HG03025 (cell line): ENCODE results near the gene MMP28.

Experiments used
- ATAC-seq: cut with Tn5 transposase; IDR thresholded peaks from one replicate; pipeline ENCODE4 v1.9.1; 2021; ENCODE audit warnings: mild to moderate bottlenecking, moderate library complexity; ENCODE audit not compliant: unreplicated experiment, low FRiP score

MMP28 gene

GRCh38 chr17:35745749-35746320 lies 49.6 kb downstream of the MMP28 start:
- no peak for ATAC-seq

DNA sequence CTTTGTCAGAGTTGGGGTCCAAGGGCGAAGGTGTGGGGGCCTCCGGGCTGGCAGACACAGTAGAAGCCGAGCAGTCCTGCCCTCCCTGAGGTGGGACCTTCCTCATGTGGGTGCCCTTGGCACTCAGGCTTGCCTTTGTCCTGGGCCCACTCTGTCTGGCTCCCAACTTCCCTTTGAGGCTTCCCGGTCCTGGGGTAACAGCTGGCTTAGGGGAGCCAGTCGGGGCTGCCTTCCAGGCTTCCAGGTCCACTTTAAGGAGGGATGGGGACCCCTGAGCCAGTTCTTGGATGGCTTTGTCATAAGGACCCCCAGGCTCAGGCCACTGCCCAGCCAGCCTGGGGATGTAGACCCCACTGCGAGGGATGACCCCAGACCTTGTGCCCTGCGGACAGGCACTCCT lies 50.2 kb downstream of the MMP28 start:
- no peak for ATAC-seq

DNA sequence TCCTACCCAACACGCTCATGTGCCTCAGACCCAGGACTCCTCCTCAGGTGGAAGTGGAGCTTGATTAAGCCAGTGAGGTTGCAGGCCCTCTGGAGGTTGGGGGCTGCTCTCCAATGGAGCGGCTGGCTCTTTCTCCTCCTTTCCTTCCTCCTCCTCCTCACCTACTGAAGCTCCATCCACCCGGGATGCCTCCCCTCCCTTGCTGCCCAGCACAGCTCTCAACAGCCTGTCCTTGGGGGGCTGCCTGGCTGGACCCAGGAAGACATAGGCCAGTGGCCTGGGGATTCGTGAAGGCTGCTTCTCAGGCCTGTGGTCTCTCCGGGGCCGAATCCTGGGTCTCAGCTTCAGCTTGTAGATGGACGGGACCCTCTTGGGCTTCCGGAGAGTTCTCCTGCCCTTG lies 50.6 kb downstream of the MMP28 start:
- ATAC-seq: no peak

GRCh38 chr17:35743626-35744328 lies 51.7 kb downstream of the MMP28 start:
- ATAC-seq: no peak

DNA sequence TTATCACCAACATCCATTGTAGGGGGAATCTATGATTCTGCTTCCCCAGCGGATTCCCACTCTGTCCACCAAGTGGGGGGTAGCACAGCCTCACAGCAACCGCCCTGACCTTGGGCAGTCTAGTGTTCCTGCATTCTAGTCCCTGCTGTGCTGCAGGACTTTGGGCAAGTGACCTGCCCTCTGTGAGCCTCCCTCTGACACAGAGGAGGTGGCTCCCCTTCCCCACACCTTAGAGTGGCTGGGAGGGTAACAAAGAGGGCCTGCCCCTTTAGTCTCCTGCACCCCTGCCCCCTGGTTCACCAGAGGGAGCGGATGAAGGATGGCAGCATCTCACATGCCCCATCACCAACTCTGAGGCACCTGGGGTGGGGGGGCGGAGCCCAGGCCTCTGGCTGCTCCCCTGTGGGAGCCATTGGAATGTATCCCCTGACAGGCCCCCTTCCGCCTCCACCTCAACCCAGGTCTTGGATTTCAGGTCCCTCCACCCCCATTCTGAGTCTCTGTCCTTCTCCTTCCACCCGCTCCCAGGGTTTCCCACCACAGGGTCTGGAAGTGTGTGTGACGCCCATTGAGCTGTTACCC lies 52.5 kb downstream of the MMP28 start:
- no peak for ATAC-seq

DNA sequence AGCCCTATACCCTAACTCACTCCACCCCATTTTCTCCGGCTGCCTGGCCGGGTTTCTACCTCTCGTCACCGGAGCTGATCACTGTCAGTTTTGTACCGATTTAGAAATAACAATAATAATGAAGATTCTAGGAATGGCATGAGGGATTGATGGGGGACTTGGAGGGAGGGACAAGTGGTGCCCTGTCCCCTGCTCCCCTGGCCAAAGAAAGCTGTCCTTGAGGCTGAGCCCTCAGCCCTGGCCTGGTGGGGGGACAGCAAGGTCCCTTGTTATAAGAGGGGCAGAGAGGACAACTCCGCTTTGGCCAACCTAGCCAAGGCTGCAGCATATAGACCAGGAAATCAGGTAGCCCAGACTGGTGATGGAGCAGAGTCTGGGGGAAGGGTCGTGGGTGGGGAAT lies 52.9 kb downstream of the MMP28 start:
- no peak for ATAC-seq

DNA sequence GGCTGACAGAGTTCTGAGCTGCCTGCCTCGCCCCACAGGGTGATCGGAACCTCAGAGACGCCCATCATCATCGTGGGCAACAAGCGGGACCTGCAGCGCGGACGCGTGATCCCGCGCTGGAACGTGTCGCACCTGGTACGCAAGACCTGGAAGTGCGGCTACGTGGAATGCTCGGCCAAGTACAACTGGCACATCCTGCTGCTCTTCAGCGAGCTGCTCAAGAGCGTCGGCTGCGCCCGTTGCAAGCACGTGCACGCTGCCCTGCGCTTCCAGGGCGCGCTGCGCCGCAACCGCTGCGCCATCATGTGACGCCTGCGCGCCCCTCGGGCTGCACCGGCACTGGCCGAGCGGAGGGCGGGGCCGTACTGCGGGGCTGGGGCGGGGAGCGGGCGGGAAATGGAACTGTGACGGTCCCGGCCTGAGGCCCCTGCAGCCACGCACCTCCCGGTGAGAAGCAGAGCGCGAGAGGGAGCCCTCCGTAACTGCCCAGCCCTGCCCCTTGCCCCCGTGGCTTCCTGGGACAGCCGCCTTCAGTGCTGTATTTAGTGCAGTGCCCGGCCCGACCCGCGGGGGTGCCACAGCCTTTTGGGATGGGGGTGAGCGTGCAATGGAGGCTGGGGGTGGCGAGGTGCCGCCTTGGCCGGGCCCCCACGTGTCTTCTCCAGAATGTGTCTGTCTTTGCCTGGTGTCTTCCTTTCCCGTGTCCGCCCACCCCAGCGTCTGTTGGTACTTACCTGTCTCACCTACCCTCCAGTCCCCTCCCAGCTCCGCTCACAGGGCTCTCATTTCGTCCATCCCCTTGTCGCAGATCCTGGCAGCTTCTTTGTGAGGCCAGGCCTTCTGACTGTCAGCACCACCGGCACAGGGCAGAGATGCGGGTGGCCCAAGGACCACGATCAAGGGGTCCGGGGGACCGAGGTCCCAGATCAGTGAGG lies 54.2 kb downstream of the MMP28 start:
- no peak for ATAC-seq

- ATAC-seq: no peak
Measured at GRCh38 chr17:35740216-35740615, 55.2 kb downstream of the MMP28 start.

DNA sequence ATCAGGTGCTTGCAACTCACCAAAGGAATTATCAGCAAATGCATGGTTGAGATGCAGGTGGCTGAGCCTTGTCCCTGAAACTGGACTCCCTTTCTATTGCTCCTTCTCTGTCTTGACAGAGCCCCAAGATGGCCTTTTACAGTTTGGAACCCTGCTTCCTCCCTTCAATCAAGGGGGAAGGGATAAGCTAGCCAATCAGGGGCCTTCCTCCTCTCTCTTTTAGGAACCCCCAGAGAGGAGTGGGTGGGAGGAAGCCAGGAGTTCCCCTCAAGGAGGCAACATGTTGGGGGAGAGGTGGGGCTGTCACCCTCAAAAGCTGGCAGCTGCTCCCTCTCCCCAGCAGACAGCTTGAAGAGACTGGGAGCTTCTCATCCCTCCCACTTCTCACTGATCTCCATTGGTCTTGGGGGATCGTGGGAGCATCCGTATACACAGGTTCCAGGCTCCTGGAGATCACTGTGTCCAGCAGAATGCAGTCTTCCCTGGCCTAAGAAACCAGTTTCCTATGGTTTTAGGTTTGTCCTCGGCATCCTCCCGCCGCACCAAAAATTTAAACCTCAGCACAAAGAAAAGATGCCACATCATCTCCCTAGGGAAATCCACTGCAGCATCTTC lies 56.8 kb downstream of the MMP28 start:
- no peak for ATAC-seq

DNA sequence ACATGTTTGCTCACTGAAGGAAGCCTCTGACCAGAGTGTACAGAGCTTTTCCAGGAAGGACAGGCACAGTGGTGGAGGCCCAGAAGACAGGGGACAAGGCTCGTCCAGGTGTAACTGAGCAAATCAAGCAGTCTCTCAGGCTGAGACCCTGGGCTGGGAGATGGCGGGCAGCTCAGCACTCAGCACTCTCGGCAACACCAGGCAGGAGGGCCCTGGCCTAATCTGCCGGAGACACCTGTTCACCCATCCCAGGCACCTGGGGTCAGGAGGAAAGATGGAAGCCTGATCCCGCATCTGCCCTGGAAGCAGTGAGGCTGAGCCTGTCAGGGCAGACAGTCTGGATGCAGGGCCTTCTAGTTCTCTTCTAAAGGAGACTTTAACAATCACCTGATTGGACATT lies 59.2 kb downstream of the MMP28 start:
- no peak for ATAC-seq

- ATAC-seq: no peak
Measured at GRCh38 chr17:35735036-35735805, 60.2 kb downstream of the MMP28 start.

- no peak for ATAC-seq
Measured at GRCh38 chr17:35734396-35734795, 61.0 kb downstream of the MMP28 start.

- no peak for ATAC-seq
Measured at GRCh38 chr17:35733366-35733765, 62.1 kb downstream of the MMP28 start.

GRCh38 chr17:35732806-35733136 lies 62.7 kb downstream of the MMP28 start:
- no peak for ATAC-seq

DNA sequence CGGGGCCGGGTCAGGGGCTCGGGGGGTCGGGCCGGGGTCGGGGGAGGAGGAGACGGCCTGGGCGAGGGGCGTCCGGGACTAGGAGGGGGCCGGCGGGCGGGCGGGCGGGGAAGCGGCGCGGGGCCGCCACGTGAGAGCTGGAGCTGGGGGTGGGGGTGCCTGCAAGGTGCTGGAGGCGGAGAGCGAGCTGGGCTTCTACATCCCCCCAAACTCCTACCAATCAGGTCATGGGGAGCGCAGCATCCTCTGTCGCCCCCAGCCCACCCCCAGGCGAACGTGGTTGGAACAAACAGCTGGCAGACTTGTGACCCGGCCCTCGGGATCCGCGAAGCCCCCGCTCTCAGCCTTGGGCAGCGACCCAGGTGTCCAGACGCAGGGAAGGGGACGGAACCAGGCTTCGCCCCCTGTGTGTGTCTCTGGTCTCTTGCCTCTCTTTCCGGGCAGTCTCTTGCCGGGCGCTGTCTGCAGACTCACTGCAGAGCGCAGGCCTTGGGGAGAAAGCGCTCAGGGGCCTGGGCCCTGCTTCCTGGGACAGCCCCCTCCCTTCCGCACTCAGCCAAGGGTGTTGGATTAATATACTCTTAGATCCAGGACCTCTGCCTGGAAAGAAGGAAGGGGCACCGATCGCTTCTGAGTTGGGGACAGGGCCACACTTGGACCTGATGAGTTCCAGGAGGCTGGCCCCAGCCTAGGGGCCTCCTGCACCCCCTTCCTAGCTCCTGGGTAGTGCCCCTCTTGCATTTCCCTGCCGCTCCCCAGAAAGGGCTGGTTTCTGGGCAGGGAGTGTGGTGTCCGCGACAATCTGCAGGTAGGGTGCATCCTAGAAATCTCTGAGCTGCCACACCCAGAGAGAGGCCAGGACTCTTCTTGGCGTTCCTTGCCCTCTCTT lies 63.3 kb downstream of the MMP28 start:
- ATAC-seq: no peak

GRCh38 chr17:35731239-35731916 lies 64.1 kb downstream of the MMP28 start, which contains the start of gene RASL10B:
TSS of gene RASL10B (plus strand) at chr17:35731639. CDS start at chr17:35735185, 3,546 bp downstream.
- no peak for ATAC-seq

DNA sequence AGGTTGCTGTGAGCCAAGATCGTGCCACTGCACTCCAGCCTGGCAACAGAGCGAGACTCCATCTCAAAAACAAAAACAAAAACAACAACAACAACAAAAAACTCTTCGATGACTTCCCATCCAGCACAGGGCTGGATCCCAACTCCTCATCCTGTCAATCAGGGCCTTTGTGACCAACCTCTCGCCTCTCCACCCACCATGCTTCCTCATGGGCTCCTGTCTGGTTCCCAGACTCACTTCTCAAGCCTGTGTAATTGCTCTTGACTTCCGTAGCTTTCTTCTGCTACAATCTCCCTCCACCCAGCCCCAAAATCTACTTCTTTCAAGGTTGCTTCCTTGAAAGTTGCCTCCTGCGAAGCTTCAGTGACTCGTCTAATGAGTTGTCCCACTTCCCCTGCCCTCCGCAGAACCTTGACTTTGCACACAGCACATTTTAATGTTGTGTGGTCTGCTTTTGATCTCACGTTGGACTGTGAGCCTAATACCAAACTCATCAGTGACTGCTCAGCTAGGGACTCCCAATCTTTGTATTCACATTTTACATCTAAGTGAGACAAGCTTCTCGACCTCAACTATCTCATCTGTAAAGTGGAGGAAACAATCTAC lies 64.9 kb downstream of the MMP28 start:
- ATAC-seq: no peak

GRCh38 chr17:35729405-35729833 lies 66.0 kb downstream of the MMP28 start:
- no peak for ATAC-seq
